GM12801 (cell line): ENCODE data around the gene ITGB3BP.

Experiments used
- TF ChIP-seq, protein P1 (sequence below): IDR thresholded peaks from one replicate; pipeline ENCODE4 v1.5.1; 2011; ENCODE audit warnings: control low read depth; ENCODE audit not compliant: insufficient read length; ENCODE audit errors: extremely low read depth

Gene ITGB3BP, protein sequence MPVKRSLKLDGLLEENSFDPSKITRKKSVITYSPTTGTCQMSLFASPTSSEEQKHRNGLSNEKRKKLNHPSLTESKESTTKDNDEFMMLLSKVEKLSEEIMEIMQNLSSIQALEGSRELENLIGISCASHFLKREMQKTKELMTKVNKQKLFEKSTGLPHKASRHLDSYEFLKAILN

DNA sequence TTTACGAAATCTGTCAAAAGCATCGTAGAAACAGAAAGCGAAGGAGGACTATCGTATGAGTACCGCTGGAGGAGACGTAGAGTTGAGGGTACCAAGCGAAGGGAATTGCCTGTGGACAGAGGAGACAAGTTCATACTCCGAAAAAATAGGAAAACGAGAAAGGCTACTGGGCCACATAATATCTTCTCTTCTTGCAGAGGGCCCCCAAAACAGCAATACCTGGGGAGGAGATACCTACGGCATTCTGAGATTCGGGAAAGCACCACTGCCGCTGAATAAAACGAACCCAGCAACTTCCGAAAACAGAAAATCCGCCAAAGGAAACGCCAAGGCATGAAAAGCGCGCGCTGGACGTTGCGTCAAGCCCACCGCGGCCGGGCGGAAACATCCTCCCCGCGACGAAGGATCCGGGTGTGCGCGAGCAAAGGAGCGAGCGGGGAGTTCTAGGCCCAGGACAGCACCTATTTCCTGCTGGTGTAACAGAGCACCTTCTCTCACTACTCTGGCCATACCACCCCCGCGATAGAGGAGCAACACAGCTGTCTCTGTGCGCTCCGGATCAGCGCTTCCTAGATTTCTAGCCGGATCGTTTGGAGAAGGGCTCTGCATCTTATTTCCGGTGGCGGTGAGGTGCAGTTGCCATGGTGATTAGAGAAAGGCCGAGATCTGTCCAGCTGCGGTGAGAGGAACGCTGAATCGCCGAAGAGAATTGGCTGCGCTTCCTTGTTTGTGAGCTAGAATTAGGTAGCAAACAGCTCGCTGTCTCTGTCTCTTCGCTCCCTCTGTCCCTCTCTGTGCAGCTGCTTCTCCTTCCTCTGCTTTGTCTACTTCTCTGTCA is at the start of gene ITGB3BP, which contains the start of gene EFCAB7:
Gene ITGB3BP, minus strand, starts transcription at position 335 of the 838 bp plus-strand sequence. Its CDS starts 92 bp downstream, at position 243.
Gene EFCAB7, plus strand, starts transcription at position 635 of the 838 bp plus-strand sequence. CDS start 2,048 bp downstream, outside the sequence.
- TF ChIP-seq, protein P1, sequence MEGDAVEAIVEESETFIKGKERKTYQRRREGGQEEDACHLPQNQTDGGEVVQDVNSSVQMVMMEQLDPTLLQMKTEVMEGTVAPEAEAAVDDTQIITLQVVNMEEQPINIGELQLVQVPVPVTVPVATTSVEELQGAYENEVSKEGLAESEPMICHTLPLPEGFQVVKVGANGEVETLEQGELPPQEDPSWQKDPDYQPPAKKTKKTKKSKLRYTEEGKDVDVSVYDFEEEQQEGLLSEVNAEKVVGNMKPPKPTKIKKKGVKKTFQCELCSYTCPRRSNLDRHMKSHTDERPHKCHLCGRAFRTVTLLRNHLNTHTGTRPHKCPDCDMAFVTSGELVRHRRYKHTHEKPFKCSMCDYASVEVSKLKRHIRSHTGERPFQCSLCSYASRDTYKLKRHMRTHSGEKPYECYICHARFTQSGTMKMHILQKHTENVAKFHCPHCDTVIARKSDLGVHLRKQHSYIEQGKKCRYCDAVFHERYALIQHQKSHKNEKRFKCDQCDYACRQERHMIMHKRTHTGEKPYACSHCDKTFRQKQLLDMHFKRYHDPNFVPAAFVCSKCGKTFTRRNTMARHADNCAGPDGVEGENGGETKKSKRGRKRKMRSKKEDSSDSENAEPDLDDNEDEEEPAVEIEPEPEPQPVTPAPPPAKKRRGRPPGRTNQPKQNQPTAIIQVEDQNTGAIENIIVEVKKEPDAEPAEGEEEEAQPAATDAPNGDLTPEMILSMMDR: no peak

DNA sequence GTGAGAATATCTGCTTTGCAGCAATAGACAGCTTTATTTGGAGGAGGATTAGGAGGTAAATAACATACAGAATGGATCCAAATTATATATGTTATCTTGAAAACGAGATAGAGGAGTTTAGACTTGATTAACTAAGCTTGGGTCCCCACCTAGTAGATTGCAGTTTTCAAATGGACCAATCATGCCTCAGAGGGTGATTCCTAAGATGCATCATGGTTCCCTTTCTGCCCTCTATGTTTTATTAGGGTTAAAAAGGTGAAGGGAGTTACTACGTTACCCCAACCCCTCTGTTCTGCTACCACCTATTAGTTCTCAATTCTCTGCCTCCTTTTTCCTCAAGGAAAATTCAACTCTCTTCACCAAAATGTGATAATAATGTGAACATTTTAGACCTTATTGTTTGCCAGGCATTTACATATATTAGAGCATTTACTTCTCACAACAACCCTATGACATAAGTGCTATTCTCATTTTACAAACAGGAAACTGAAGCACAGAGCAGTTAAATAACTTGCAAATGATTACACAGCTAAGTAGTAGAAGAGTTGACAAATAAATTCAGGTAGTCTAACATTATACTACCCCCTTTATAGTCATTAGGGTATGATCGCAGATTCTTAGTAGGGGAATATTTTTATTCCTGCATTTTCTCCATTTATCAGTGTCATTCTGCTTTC is 46.8 kb upstream of the ITGB3BP start:
- TF ChIP-seq, protein P1: no peak

DNA sequence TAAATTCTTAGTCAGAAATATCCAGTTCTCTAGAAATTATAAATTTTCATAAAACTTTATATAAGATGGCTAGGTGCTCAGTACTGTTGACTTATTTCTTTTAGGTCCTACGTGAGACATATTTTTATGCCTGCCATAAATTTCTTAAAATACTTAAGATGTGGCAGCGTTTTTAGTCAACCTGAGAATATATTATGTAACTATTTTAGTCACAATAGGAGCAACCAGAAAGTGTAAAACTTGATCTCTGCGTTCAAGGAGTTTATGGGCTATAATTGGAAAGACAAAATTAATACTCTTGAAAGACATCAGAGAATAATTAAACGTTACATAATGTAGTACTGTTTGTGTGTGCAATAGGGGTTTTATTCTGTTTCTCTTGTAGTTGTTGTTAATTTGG is 46.0 kb upstream of the ITGB3BP start:
- TF ChIP-seq, protein P1: no peak

DNA sequence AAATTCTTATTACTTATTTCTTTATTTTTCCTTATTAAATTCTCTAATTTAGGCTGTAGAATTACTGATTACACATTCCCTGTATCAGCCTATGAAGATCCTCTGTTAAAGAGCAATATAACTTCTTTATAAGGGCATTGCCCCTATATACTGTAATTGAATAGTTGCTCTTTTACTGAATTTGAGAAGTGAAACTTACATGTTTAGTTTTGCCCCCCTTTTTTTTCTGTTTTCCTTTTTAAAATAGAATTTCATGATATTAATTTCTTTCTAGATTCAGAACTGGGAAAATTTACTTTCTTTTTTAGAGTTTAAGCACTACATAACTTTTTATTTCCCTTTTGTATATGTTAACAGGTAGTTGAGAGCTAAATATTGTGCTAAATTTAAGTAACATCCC is 40.7 kb upstream of the ITGB3BP start:
- TF ChIP-seq, protein P1: no peak

DNA sequence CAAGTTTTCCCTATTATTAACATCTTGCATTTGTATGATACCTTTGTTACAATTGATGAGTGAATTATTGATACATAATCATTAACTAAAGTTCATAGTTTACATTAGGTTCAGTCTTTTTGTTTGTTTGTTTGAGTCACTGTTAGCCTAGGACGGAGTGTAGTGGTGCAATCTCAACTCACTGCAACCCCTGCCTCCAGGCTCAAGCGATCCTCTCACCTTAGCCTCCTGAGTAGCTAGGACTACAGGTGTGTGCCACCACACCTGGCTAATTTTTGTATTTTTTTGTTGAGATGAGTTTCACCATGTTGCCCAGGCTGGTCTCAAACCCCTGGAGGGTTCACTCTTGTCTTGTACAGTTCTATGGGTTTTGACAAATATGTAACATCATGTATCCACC is 36.3 kb upstream of the ITGB3BP start:
- TF ChIP-seq, protein P1: no peak

DNA sequence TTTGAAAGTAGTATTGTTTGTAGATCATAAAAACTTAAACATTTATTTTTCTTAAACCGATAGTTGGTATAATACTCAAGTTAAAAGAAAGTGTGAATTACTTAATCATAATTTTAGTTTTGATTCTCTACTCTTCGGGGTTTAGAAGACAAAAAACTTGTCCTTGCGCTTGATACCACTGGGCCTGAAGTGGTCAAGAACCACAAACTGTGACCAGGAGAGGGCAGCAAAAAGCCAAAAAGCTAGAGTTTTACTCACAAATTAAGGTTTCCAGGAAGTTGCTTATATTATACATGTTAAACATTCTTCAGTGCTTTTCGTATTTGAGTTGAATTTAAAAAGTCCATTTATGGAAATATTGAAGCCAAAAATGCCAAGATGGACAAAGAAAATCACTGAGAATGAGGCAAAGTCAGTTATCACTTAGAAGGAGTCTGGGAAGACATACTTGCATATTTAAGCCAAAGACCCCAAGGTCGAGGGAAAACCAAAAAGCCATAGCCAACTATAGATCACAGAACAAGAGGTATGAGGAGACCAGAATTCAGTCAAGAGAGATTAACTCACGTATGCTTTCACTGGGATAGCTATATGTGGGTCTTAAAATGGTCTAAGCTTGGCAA is 34.5 kb upstream of the ITGB3BP start:
- TF ChIP-seq, protein P1: no peak

DNA sequence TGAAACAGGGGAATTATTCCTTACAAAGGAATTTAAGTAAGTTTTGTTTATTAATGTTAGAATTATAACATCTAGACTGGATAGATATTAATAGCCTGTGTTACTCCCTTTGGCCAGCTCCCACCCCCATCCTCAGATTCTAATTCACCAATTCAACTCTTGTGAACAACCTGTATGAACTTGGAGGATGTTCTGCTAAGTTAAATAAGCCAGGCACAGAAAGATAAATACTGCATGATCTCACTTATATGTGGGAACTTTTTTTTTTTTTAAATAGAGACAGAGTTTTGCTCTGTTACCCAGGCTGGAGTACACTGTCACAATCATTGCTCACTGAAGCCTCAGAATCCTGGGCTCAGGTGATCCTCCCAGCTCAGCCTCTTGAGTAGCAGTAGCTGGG is 32.5 kb upstream of the ITGB3BP start:
- TF ChIP-seq, protein P1: no peak
